A549 treated with dexamethasone at 1 μM for 4 hours (cell line): Measurements from ENCODE around the gene ZNF366. TPM values are rescaled to one million over a fixed set of nuclear protein-coding genes. Genes with fewer than 3 reads are reported as not detected.

Experiments used
- total RNA-seq: library from RNA; stranded (reverse); fragments of 200-300 nt; extraction: Qiagen RNA extraction; gene quantifications from 5 replicates; pipeline ENCODE4 v1.2.3, GENCODE V29; 2022

The ZNF366 gene, protein sequence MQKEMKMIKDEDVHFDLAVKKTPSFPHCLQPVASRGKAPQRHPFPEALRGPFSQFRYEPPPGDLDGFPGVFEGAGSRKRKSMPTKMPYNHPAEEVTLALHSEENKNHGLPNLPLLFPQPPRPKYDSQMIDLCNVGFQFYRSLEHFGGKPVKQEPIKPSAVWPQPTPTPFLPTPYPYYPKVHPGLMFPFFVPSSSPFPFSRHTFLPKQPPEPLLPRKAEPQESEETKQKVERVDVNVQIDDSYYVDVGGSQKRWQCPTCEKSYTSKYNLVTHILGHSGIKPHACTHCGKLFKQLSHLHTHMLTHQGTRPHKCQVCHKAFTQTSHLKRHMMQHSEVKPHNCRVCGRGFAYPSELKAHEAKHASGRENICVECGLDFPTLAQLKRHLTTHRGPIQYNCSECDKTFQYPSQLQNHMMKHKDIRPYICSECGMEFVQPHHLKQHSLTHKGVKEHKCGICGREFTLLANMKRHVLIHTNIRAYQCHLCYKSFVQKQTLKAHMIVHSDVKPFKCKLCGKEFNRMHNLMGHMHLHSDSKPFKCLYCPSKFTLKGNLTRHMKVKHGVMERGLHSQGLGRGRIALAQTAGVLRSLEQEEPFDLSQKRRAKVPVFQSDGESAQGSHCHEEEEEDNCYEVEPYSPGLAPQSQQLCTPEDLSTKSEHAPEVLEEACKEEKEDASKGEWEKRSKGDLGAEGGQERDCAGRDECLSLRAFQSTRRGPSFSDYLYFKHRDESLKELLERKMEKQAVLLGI
- not detected in 5 replicates for total RNA-seq

DNA sequence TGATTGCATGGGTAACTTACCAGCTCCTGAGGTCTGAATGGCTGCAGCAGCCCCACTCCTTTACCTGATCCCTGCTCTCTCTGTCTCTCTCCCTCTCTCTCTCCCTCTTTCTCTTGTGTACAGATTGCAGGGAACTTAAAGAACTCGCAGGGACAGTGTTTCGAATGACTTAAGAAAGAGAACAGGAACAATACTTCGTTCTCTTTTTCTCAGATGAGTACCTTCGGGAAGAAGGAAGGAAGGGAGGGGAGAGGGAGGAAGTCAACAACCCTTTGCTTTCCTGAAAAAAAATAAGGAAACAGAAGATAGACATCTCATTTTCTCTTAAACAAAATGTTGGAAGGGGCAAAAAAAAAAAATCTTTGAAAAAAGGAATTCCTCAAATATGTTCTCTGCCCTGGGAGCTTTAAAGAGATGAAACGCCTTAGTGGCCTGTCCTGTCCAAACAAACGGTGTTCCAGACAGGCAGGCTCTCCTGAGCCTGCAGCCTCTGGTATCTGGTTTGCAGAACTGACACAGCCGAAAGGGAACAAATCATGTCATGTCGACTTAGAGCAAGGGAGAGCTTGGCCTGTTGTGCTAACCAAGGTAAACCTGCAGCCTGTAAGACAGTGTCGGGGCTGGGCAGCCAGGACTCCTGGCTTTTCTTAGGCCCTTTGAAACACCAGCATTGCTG is at the start of gene ZNF366:
ZNF366 (minus strand) TSS at position 180 of the 676 bp plus-strand sequence. CDS start 45,914 bp downstream, outside the sequence.

Other genes starting within 250 kb of the ZNF366 start
- 50.2 to 62.9 TPM (median 59.2 TPM) in 5 replicates for gene MRPS27, start 187.2 kb downstream of the ZNF366 start, total RNA-seq
- 8.2 to 12.1 TPM (median 10.2 TPM) in 5 replicates for gene PTCD2, start 187.0 kb downstream of the ZNF366 start, total RNA-seq